ENCODE results near the gene ZNHIT3.

- no peak for TF ChIP-seq CTCF (conservative IDR thresholded peaks at IDR 0.05 in 1 of 2, IDR thresholded peaks at IDR 0.05 in 1 of 2; ENCODE audit: low read depth in 1 of 2, low read length in 2 of 2)
- TF ChIP-seq EZH2 (IDR thresholded peaks at IDR 0.05; ENCODE audit: low read length, missing control alignments) = no peak
Measured at GRCh38 chr17:36529121-36529520, 42.6 kb downstream of the ZNHIT3 start.

Measured in fibroblast of lung (primary cell).